GM18861 (cell line): ENCODE results near the gene ACAT2.
"Not testable (repeated sequence)": the region's sequence is repeated elsewhere in the genome, so short reads cannot be mapped to it uniquely, and the experiment has no call there.

Experiments used
- ATAC-seq: cut with Tn5 transposase; IDR thresholded peaks from one replicate; pipeline ENCODE4 v1.9.1; 2021; ENCODE audit not compliant: unreplicated experiment

Gene ACAT2

DNA sequence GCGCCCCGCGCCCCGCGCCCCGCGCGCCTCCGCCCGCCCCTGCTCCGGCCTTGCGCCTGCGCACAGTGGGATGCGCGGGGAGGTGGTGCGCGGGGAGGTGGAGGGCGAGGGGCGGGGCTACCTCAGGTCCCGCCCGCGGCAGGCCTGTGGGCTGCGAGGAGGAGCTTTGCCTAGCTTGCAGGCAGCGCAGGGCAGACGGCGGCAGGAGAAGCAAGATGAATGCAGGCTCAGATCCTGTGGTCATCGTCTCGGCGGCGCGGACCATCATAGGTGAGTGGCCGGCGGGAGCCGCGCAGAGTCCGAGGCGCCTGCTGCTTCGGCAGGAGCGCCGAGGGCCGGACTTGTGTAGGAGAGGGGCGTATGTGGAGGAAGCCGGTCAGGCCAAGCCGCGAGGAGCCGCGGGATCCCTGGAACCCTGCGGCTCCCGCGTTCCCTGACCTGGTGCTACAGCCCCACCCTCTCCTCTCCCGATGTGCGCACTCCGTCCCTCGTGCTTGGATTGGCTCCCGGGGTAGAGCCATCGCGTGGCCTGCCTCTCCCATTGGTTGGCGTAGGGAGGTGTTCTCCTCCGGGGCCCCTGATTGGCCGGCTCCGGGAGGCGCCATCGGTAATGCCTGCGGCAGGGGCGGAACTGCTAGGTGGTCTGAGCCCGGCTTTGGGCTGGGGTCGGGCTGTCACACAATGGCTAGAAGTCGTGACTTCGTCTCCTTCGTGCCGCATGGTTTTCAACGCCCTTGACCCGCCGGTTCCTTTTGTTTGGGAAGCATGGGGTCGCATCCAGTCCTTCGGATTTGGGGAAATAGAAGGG, at the start of gene ACAT2:
Gene ACAT2, plus strand, starts transcription at position 173 of the 808 bp plus-strand sequence. Its CDS starts 43 bp downstream, at position 216.
- peak; percentile 89 for ATAC-seq

DNA sequence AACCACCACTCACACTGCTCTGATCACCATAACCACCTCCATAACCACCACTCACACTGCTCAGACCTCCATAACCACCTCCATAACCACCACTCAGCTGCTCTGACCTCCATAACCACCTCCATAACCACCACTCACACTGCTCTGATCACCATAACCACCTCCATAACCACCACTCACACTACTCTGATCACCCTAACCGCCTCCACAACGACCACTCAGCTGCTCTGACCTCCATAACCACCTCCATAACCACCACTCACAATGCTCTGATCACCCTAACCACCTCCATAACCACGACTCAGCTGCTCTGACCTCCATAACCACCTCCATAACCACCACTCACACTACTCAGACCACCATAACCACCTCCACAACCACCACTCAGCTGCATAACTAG, 49.5 kb upstream of the ACAT2 start:
- ATAC-seq: not testable (repeated sequence)

DNA sequence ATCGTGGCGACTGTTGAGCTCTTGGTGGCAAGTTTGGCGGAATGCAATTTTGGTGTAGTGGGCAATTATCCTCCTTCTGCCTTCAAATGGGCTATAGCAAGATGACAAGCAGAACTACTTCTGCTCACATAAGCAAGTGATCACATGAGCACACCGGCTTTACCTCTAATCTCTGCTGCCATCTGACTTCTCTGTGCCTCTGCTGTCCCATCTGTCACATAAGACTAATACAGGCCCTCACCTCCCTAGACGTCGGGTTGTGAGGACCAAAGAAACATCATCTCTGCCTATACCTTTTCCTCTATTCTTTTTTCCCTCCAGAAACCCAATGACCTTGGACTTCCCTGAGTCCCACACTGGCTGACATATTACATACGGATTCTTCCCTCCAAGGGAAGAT, 47.9 kb upstream of the ACAT2 start:
- ATAC-seq: no peak

DNA sequence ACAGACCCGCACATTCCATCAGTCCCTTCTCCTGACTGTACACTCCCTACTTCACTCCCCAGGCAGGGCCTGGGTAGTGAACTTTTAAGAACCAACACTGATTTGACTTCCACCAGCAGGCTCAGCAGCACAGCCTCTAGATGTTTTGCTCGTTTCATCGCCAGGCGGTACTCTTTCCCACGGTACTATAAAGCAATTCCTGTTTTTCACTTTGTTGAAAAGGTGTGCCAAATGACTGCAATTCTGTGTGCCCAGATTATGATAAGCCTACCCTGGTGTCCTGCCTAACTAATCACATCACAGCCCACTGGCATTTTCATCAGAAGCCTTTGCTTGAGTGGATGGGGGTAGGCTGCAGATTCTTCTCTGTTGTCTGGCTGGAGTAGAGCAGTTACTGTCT, 47.4 kb upstream of the ACAT2 start:
- ATAC-seq: no peak

DNA sequence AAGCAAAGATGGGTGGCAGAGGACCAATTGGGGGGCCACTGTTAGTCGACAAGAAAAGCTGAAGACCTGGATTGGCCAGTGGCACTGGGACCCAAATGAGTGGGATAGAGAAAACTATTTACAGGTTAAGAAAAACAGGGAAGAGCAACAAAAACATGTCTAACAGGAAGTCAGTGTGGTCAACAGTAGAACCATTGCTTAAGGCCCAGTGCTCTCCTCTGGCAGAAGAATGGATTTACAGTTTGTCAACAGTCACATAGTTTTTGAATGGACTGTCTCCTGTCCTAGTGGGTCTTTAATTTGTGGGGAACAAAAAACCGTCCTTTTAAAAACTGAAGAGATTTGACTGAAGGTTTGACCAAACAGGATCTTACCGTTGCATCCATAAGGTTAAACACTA, 46.7 kb upstream of the ACAT2 start:
- no peak for ATAC-seq

DNA sequence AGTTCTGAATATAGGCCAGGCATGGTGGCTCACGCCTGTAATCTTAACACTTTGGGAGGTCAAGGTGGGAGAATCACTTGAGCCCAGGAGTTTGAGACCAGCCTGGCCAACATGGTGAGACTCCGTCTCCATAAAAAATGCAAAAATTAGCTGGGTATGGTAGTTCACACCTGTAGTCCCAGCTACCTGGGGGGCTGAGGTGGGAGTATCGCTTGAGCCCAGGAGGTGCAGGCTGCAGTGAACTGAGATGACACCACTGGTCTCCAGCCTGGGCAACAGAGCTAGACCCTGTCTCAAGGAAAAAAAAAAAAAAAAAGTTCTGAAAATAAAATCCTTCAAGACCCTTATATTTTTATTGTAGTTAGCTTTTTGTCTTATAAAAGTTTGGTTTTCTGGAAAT, 46.2 kb upstream of the ACAT2 start:
- no peak for ATAC-seq

DNA sequence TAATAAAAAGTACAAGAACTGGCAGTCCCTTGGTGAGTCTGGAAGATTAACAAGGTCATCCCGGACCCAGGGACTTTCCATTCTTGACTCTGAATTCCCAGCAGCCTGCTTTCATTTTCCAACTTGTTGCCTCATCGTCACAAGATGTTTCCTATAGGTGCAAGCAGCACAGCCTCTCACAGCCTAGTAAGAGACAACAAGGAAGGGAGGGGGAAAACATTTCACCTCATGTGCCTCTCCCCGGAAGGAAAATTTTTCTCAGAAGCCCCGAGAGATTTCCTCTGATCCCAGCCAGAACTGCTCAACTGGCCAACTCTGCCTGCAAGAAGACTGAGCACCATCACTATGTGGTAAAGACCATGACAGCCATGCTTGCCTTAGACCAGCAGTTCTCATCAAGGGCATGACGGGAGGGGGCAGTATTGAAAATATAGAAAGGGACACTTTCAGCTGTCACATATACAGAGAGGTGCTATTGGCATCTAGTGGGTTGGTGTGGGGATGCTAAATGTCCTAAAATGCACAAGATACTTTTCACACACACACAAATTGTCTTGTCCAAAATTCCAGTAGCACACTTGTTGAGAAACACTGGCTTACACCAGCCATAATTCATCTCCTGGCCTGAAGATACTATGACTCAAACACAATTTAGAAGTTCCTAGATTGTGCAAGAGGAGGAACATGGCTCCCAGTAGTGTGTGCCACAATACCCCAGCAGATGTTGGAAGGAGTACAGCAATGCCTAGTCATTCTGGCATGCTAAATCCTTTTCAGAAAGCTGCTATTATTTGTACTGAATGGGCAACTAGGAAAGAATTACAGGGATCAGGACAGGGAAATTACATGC, 45.4 kb upstream of the ACAT2 start:
- ATAC-seq: no peak

DNA sequence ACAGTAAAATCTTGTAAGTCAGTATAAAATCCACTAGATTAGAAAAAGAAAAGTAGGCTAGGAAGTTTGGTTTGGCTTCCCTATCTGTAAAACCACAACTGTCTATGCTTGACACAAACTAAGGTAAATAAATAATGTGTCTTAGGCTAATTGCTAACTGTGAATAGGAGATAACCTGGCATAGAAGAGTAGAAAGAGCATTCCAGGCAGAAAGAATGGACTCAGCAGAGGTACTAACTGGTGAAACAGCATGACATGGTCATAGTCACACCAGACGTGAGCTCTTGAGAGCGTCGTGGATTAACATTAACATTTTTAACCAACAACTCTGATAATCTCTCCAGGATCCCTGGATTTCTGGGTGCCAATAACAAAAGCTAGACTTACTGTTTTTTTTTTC, 43.2 kb upstream of the ACAT2 start:
- no peak for ATAC-seq

DNA sequence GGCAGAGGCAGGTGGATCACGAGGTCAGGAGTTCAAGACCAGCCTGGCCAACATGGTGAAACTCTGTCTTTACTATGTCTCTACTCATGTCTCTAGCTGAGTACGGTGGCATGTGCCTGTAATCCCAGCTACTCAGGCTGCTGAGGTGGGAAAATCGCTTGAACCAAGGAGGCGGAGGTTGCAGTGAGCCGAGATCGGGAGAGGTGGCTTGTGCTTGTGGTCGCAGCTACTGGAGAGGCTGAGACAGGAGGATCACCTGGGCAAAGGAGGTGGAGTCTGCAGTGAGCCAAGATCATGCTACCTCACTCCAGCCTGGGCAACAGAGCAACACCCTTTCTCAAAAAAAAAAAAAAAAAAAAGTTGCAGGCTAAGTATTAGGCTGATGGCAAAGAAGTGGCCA, 42.6 kb upstream of the ACAT2 start:
- no peak for ATAC-seq

DNA sequence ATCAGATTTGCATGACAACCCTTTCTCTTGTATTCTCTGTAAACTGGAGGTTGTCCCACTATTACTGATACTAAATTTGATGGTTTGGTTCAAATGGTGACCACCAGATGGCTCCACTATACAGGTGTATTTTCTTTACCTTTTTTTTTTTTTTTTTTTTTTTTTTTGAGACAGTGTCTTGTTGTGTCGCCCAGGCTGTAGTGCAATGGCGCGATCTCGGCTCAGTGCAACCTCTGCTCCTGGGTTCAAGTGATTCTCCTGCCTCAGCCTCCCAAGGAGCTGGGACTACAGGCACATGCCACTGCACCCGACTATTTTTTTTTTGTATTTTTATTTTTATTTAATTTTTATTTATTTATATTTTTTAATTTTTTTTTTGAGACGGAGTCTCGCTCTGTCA, 41.1 kb upstream of the ACAT2 start:
- ATAC-seq: no peak

DNA sequence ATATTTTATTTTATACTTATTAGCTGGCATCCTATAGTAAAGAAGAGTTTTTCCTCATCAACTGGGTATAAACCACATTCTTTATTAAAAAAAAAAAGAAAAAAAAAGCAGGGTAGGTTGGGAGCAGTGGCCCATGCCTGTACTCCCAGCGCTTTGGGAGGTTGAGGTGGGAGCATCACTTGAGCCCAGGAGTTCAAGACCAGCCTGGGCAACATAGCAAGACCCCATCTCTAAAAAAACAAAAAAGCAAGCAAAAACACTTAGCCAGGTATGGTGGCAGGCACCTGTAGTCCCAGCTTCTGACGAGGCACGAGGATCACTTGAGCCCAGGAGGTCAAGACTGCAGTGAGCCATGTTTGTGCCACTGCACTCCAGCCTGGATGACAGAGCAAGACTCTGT, 39.9 kb upstream of the ACAT2 start:
- ATAC-seq: not testable (repeated sequence)

DNA sequence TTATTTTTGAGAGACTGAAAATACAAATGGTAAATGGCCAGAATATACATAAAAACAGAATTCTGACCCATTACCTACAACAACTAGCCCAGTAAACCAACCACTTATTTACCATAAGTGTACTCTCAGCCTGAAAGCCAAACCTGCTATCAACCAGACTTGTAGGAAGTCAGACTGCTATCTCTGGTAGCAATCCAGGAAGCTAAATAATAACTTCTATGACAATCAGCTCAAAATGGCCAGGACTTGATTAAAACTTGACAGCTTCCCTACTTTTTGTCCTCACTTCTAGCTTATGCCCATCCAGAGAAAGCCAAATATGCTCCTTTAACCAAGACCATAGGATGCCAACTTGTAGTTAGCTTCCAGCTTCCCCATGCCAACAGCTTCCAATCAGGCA, 39.2 kb upstream of the ACAT2 start:
- ATAC-seq: no peak

DNA sequence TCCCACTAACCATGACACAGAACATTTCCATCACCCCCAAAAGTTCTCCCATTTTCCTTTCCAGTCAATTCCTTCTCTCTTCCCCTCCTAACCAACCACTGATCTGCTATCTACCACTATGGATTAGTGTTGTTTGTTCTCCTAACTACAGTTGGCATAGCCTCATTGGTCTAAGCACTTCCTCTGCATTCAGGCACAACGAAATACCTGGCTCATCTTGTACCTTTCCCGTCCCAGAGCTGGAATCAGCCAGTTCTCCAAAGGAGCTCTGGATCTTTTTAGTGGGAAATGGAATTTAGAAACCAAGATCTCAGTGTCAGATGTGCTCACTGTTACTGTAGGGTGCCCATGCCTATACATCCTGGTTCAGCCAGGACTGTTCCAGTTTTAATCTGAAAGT, 38.6 kb upstream of the ACAT2 start:
- no peak for ATAC-seq

DNA sequence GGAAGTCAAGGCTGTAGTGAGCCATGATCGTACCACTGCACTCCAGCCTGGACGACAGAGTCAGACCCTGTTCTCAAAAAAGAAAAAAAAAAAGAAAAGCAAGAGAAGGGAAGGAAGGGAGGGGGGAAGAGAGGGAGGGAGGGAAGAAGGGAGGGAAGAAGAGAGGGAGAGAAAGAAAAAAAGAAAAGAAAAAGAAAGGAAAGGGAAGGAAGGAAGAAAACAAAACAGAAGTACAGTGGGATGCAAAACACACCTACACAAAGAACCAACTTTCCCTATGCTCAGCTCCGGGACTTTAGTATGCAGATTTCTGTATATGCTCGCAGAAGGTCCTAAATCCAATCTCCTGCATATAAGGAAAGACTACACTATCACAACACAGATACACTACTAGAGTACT, 37.1 kb upstream of the ACAT2 start:
- no peak for ATAC-seq

DNA sequence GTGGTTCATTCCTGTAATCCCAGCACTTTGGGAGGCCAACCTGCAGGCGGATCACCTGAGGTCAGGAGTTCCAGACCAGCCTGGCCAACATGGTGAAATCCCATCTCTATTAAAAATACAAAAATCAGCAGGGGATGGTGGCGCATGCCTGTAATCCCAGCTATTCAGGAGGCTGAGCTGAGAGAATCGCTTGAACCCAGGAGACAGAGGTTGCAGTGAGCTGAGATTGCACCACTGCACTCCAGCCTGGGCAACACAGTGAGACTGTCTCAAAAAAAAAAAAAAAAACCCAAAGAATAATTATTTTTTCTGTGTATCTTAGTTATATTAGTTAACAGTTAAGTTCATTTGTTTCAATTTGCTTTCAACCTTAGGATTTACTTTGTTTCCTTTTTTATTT, 36.6 kb upstream of the ACAT2 start:
- not testable (repeated sequence) for ATAC-seq

DNA sequence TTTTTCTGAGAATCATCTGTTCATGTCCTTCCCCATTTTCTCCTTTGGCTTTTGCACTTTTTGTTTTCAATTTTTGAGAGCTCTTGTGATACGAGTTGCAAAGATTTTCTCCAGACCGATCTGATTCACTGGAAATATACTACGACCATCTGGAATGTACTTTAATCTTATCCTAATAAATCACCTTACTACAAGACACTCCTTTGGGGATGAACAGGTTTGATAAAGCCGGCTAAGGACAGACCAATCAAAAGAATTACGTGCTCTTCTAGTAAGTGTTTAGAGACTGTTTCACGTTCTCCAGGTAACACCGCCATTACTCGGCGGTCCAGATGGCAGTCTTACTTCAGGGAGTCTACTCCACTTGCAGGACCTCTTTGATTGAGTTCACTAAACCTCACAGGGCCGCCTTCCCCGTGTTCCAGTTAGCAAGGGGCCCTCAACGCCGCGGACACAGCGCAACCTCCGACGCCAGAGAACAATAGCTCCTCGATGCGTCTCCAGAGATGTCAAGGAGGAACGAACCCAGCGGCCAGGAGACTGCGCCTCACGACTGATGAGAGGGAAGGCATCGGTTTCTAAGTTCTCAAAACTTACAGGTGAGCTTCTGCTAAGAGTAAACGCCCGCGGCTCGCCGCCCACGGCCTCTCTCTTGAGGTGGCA, 35.5 kb upstream of the ACAT2 start:
- ATAC-seq: no peak

DNA sequence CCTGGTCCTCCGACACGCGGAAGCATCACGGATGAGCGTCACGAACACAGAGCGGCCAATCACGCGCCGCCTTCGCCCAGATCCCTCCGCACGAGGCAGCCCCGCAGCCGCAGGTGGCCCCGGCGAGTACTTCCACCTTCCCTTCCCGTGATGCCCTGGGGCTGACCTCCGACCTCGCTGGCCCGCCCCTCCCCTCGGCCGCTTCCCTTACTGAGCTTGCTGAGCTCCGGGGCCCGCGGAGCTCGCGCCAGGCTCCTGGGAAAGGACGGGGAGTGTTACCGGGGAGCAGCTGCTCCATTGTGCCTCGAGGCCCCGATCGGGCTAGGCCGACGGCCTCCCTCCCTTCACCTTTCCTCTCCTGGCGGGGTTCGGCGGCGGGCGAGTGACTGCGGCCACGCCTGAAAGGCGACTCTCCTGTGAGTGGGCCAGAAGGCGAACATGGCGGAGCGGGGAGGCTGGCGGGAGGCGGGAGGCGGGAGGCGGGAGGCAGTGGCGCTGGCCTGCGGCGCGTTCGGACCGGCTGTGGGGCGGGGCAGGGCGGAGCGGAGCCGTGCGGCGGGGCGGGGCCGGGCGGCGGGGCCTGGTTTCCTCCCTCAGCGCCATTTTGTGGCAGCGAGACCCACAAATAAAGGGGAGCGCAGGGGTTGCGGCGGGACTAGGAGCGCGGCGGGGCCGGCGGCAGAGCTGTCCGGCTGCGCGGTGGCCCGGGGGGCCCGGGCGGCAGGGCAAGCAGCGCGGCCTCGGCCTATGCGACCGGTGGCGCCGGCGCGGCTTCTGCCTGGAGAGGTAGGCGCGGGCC, 34.7 kb upstream of the ACAT2 start, which contains the start of gene WTAP:
Gene WTAP, plus strand, starts transcription at position 589 of the 799 bp plus-strand sequence. CDS start 8,760 bp downstream, outside the sequence.
- peak; percentile 60 for ATAC-seq

DNA sequence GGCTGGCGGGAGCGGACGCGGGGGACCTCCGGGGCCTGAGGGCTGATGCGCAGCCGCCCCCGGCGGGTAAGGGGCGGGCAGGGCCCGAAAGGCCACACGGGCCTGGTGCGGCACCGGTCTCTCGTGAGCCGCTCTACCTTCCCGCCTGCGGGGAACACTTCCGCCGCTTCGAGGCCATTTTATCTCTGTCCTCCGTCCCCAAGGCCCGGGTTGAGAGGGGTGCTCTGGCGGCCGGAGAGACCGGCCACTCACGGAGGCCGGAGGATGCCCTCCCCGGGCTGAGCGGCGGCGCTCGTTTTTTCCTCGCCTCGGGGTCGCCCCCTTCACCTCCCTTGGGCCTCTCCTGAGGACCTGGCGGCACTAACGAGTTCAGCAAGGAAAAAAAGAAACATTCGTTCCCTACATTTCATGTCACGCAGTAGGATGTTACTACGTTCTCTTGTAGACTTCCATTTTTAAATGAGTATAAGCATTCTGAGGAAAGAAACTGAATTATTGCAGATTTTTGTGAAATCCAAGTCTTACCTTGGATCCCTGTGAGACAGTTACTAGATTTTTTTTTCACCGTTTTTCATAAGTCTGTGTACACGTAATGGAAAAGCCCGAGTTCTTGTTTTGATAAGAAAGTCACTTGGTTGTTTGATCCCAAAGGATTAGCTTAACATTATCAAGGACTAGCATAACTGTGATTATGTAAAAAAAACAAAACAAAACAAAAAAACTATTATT, 34.0 kb upstream of the ACAT2 start:
- ATAC-seq: peak; percentile 23

DNA sequence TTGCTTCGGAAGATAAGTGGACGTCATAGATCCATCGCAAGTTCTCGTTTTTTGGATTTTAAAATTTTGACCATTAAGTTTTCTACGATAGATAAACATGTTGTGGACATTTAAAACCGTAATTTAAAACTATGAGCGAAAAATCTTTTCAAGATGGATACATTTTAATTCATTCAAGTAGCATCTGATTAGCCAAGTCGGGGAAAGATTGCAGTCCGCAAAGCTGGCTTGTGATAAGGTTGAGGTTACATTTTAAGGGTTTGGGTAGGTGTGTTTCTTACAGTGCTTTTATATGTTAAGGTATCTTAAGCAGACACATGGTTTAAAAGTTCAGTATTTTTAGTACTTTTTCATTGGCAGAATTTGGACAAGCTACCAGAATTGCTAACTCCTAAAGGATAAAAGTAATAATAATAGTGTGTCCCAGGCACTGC, 33.3 kb upstream of the ACAT2 start:
- no peak for ATAC-seq
